ENCODE data around the gene CCDC85A.

- no peak for TF ChIP-seq CTCF (IDR thresholded peaks at IDR 0.05)
- TF ChIP-seq POLR2A (IDR thresholded peaks at IDR 0.05) = no peak
Observed at GRCh38 chr2:56314796-56315195, 131.0 kb downstream of the CCDC85A start.
